ENCODE data around the gene RMRP.

GRCh38 chr9:35691334-35691650 is 33.5 kb upstream of the RMRP start:
- TF ChIP-seq, protein P1, sequence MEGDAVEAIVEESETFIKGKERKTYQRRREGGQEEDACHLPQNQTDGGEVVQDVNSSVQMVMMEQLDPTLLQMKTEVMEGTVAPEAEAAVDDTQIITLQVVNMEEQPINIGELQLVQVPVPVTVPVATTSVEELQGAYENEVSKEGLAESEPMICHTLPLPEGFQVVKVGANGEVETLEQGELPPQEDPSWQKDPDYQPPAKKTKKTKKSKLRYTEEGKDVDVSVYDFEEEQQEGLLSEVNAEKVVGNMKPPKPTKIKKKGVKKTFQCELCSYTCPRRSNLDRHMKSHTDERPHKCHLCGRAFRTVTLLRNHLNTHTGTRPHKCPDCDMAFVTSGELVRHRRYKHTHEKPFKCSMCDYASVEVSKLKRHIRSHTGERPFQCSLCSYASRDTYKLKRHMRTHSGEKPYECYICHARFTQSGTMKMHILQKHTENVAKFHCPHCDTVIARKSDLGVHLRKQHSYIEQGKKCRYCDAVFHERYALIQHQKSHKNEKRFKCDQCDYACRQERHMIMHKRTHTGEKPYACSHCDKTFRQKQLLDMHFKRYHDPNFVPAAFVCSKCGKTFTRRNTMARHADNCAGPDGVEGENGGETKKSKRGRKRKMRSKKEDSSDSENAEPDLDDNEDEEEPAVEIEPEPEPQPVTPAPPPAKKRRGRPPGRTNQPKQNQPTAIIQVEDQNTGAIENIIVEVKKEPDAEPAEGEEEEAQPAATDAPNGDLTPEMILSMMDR (IDR thresholded peaks at IDR 0.05) = no peak
- no peak for TF ChIP-seq EP300 (IDR thresholded peaks at IDR 0.05)
